Measurements from ENCODE around the gene LRRTM4. TPM values are rescaled to one million over a fixed set of nuclear protein-coding genes. Genes with fewer than 3 reads are reported as not detected.

LRRTM4 gene
- total RNA-seq, 3 donors from 2014 or later (not counting 1 experiment from before 2014, with no cell fraction given), result not detected

GRCh38 chr2:77395011-77395410, 127.2 kb downstream of the LRRTM4 start:
- Mint-ChIP-seq H3K27me3 (ENCODE audit: low read depth in 2 of 2) (no peaks in the 10 kb centered on the region), H3K4me1 (no peaks in the 10 kb centered on the region), H3K9me3 (peaks cover 9 to 11% of the 10 kb centered on the region in 2 donors), H3K4me3 (no peak overlapping the region), H3K36me3 (no peaks in the 10 kb centered on the region), H3K27ac (no peak overlapping the region)
- H3K4me3 ChIP-seq (ENCODE audit: low read length), result no peak overlapping the region
- no peak for ATAC-seq
- WGBS (ENCODE audit: insufficient coverage), result 8% methylated on average over 1 of the region's 1 CpG
- DNase-seq, result no peak
- H3K36me3 ChIP-seq (ENCODE audit: control insufficient read depth, insufficient read depth, low read length), result no peaks in the 10 kb centered on the region
- no peaks in the 10 kb centered on the region for H3K4me1 ChIP-seq (ENCODE audit: control insufficient read depth, insufficient read depth, low read length)
- no peak for TF ChIP-seq CTCF (IDR thresholded peaks at IDR 0.05)
- H3K9me3 ChIP-seq (ENCODE audit: control insufficient read depth, insufficient read depth, low read length), result peaks cover 2% of the 10 kb centered on the region
- H3K27ac ChIP-seq (ENCODE audit: low read length), result no peak overlapping the region
- H3K27me3 ChIP-seq (ENCODE audit: control insufficient read depth, insufficient read depth, low read length), result no peaks in the 10 kb centered on the region
- intact Hi-C loops (cut with micrococcal nuclease), result no loop called here

- H3K4me3 ChIP-seq (ENCODE audit: low read length), result no peak overlapping the region
- Mint-ChIP-seq H3K36me3 (no peaks in the 10 kb centered on the region), H3K4me1 (no peaks in the 10 kb centered on the region), H3K27ac (no peak overlapping the region), H3K27me3 (ENCODE audit: low read depth in 2 of 2) (no peaks in the 10 kb centered on the region), H3K4me3 (no peak overlapping the region), H3K9me3 (peaks cover 12 to 15% of the 10 kb centered on the region in 2 donors)
- intact Hi-C loops (cut with micrococcal nuclease), result no loop called here
- no peak for TF ChIP-seq CTCF (IDR thresholded peaks at IDR 0.05)
- no peak for ATAC-seq
- H3K27me3 ChIP-seq (ENCODE audit: control insufficient read depth, insufficient read depth, low read length), result no peaks in the 10 kb centered on the region
- H3K27ac ChIP-seq (ENCODE audit: low read length), result no peak overlapping the region
- H3K36me3 ChIP-seq (ENCODE audit: control insufficient read depth, insufficient read depth, low read length), result no peaks in the 10 kb centered on the region
- peaks cover 6% of the 10 kb centered on the region for H3K9me3 ChIP-seq (ENCODE audit: control insufficient read depth, insufficient read depth, low read length)
- no peaks in the 10 kb centered on the region for H3K4me1 ChIP-seq (ENCODE audit: control insufficient read depth, insufficient read depth, low read length)
- DNase-seq, result no peak
Observed at GRCh38 chr2:77391119-77391518, 131.1 kb downstream of the LRRTM4 start.

DNA sequence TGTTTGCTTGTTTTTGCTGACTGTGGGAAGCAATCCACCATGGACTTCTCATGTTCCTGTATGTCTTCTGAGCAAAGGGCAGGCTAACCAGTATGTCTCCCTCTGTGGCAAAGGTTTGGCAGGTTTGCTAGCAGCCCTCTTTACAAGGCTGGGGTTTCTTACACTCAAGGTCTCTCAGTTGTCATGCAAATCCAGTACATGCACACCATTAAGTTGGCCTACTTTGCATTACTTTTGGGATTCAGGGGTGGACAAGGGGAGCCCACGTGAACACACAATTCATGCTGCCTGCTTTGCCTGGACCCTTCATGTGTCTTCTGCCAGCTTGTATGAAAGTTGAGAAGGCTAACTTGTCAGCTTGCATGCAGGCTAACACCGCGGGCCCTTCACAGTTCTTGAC, 134.9 kb downstream of the LRRTM4 start:
- no peak overlapping the region for H3K27ac ChIP-seq (ENCODE audit: low read length)
- no peak overlapping the region for H3K4me3 ChIP-seq (ENCODE audit: low read length)
- H3K36me3 ChIP-seq (ENCODE audit: control insufficient read depth, insufficient read depth, low read length), result no peaks in the 10 kb centered on the region
- H3K36me3 Mint-ChIP-seq, result no peaks in the 10 kb centered on the region
- H3K27ac Mint-ChIP-seq, result no peak overlapping the region
- peaks cover 10 to 13% of the 10 kb centered on the region in 2 donors for H3K9me3 Mint-ChIP-seq
- TF ChIP-seq CTCF (IDR thresholded peaks at IDR 0.05), result no peak
- H3K27me3 ChIP-seq (ENCODE audit: control insufficient read depth, insufficient read depth, low read length), result no peaks in the 10 kb centered on the region
- intact Hi-C loops (cut with micrococcal nuclease), result no loop called here
- H3K4me3 Mint-ChIP-seq, result no peak overlapping the region
- ATAC-seq, result no peak
- peaks cover 4% of the 10 kb centered on the region for H3K9me3 ChIP-seq (ENCODE audit: control insufficient read depth, insufficient read depth, low read length)
- H3K4me1 ChIP-seq (ENCODE audit: control insufficient read depth, insufficient read depth, low read length), result no peaks in the 10 kb centered on the region
- DNase-seq, result no peak
- WGBS (ENCODE audit: insufficient coverage), result 71% methylated on average over 3 of the region's 3 CpGs
- no peaks in the 10 kb centered on the region for H3K4me1 Mint-ChIP-seq
- no peaks in the 10 kb centered on the region for H3K27me3 Mint-ChIP-seq (ENCODE audit: low read depth in 2 of 2)

- no peaks in the 10 kb centered on the region for H3K4me1 Mint-ChIP-seq
- no peaks in the 10 kb centered on the region for H3K27me3 Mint-ChIP-seq (ENCODE audit: low read depth in 2 of 2)
- Histone ChIP-seq H3K9me3 (ENCODE audit: control insufficient read depth, insufficient read depth, low read length) (no peaks in the 10 kb centered on the region), H3K4me1 (ENCODE audit: control insufficient read depth, insufficient read depth, low read length) (no peaks in the 10 kb centered on the region), H3K27ac (ENCODE audit: low read length) (no peak overlapping the region), H3K4me3 (ENCODE audit: low read length) (no peak overlapping the region), H3K27me3 (ENCODE audit: control insufficient read depth, insufficient read depth, low read length) (no peaks in the 10 kb centered on the region), H3K36me3 (ENCODE audit: control insufficient read depth, insufficient read depth, low read length) (no peaks in the 10 kb centered on the region)
- DNase-seq (no peak), ATAC-seq (no peak)
- intact Hi-C loops (cut with micrococcal nuclease), result no loop called here
- H3K36me3 Mint-ChIP-seq, result no peaks in the 10 kb centered on the region
- H3K27ac Mint-ChIP-seq, result no peak overlapping the region
- H3K9me3 Mint-ChIP-seq, result peaks cover 16 to 23% of the 10 kb centered on the region in 2 donors
- H3K4me3 Mint-ChIP-seq, result no peak overlapping the region
- no peak for TF ChIP-seq CTCF (IDR thresholded peaks at IDR 0.05)
Observed at GRCh38 chr2:77372636-77373035, 149.5 kb downstream of the LRRTM4 start.

Data from natural killer cell (primary cell).